GM18507 (cell line): Measurements from ENCODE around the gene ERMN.
"Not testable (repeated sequence)": the region's sequence is repeated elsewhere in the genome, so short reads cannot be mapped to it uniquely, and the experiment has no call there.

Experiments used
- DNase-seq: peaks from one replicate; pipeline ENCODE4 v3.0.0; 2011; ENCODE audit warnings: low read depth; ENCODE audit not compliant: insufficient read length; ENCODE audit errors: extremely low spot score
- FAIRE-seq: peaks from 2 replicates; lab custom pipeline; 2011; peaks lifted over from hg19 to GRCh38; lab: Jason Lieb, UNC

ERMN gene

DNA sequence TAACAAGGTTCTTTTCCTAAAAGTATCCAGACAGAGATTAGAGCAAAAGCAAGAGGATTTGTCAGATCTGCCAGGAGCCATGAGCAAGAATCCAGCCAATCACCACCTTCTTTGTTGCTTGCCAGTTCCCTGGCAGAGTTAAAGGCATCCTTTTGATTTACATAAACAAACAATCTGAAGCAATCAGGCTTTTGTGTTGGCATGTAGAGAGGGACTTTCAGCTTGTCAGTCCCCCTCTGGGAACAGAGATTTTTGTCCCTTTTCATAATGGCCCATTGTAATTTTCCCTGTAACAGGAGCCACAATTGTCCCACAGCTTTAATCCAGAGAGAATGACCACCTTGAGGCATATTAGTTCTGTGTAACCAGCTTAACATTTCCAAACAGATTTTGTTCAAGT lies at the start of gene ERMN:
Gene ERMN, minus strand, starts transcription at position 39 of the 400 bp plus-strand sequence. CDS start 182 bp downstream, outside the sequence.
- DNase-seq = no peak
- no peak for FAIRE-seq

GRCh38 chr2:157375384-157375783 lies 49.8 kb upstream of the ERMN start:
- no peak for FAIRE-seq
- no peak for DNase-seq

DNA sequence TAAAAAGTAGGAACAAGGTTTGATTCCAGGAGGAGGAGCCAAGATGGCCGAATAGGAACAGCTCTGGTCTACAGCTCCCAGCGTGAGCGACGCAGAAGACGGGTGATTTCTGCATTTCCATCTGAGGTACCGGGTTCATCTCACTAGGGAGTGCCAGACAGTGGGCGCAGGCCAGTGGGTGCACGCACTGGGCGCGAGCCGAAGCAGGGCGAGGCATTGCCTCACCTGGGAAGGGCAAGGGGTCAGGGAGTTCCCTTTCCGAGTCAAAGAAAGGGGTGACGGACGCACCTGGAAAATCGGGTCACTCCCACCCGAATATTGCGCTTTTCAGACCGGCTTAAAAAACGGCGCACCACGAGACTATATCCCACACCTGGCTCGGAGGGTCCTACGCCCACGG lies 42.9 kb upstream of the ERMN start:
- FAIRE-seq, DNase-seq: not testable (repeated sequence)

- DNase-seq (no peak), FAIRE-seq (no peak)
Measured at GRCh38 chr2:157367704-157368103, 42.1 kb upstream of the ERMN start.

DNA sequence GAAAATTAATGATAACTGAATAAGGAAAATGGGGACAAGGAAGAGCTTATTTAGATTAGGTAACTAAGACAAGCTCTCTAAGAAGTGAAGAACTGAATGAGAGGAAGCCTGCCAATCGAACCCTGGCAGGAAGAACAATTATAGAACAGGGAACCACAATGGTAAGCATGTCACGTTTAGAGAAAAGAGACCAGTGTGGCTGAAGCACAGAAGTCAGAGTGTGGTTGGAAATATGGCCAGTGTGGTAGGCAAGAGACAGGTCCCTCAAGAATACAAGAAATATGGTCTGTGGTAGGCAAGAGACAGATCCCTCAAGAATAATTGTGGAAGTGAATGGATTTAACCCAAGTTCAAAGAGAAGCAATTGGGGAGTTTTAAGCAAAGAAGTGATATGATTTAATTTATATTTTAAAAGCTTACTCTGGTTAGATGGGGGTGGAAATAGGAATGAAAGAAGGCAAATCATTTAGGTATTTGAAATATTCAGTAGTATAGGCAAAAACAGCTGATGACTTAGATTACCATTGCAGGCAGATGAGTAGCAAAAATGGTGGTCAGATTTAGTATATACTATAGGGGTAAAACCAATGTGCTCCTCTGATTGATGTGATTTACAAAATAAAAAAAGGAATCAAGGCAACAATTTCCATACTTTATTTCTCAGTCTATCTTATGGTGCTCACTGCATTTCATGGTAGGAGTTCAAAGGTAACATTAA lies 38.8 kb upstream of the ERMN start:
- DNase-seq (no peak), FAIRE-seq (peak; percentile 95)

DNA sequence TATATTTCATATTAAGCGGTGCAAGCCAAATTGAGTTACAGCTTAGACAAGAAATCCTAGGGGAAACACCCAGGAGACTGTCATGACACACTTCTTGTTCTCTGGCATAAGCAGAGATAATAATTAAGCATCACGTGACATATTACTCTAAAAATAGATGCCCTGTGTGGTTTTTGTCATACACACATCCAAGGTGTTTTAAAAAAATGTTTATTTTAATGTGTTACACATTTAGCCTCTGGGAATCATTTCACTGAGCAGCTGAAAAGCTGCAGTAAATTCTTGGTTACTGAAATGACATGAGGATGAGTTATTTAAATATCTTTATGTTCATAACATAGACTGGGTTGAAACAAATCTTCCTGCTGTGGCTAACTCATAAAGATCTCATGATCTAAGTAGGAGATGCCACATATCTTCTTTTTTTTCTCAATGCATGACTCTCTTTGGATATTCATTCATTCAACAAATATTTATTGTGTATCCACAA lies 38.0 kb upstream of the ERMN start:
- FAIRE-seq (no peak), DNase-seq (no peak)

DNA sequence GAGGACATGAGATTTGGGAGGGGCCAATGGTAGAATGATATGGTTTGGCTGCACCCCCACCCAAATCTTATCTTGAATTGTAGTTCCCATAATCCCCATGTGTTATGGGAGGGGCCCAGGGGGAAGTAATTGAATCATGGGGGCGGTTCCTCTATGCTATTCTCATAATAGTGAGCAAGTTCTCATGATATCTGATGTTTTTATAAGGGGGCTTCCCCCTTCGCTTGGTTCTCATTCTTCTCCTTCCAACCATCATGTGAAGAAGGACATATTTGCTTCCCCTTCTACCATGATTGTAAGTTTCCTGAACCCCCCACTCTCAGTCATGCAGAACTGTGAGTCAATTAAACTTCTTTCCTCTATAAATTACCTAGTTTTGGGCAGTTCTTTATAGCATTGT lies 37.0 kb upstream of the ERMN start:
- no peak for FAIRE-seq
- no peak for DNase-seq

DNA sequence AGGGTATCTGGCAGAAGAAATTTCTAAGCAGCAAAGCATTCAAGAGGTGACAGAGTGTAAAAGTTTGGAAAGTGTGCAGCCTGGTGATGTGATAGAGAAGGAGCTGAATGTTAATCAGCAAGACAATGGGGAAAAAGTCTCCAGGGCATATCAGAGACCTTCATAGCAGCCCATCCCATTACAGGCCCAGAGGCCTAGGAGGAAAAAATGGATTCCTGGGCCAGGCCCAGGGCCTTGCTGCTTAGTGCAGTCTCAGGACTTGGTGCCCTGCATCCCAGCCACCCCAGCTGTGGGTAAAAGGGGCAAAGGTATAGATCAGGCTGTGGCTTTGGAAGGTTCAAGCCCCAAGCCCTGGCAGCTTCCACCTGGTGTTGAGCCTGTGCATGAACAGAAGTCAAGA lies 35.9 kb upstream of the ERMN start:
- FAIRE-seq = no peak
- no peak for DNase-seq

DNA sequence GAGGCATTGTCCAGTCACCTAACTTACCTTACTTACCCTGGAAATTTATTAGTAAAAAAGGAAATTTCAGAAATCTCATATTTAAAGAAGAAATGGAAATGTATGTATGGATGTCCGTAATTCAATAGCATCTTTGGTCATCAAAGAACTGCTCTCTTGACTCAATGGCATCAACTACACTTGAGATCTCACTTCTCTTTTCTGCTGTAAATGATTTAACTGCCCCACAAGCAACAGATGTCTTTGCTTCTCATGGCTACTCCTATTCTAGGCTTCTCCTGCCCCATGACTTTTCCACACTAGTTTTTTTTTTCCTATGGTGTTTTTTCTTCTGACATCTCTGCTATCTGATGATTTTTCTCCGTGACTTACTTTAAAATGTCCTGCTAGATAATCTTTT lies 34.0 kb upstream of the ERMN start:
- peak; percentile 77 for FAIRE-seq
- no peak for DNase-seq

DNA sequence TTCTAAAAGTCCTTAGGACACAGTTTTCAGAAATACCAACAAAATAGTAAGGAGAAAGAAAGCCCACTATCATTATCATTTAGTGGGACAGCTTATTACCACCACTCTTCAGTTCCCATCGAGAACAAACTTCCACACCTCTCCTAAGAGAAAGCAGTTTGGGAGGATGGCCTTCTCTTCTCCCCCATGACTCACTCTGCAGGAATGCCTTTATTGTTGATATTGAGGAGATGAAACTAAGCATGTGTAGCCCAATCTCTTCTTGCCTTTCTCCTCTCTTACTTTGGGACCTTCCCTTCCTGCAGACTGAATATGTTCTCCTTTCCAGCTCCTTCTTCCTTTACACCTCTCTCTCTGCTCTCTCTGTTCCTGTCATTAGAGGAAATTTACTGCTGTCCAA lies 30.0 kb upstream of the ERMN start:
- FAIRE-seq = no peak
- DNase-seq = no peak

- no peak for FAIRE-seq
Measured at GRCh38 chr2:157349949-157350515, 24.4 kb upstream of the ERMN start.

DNA sequence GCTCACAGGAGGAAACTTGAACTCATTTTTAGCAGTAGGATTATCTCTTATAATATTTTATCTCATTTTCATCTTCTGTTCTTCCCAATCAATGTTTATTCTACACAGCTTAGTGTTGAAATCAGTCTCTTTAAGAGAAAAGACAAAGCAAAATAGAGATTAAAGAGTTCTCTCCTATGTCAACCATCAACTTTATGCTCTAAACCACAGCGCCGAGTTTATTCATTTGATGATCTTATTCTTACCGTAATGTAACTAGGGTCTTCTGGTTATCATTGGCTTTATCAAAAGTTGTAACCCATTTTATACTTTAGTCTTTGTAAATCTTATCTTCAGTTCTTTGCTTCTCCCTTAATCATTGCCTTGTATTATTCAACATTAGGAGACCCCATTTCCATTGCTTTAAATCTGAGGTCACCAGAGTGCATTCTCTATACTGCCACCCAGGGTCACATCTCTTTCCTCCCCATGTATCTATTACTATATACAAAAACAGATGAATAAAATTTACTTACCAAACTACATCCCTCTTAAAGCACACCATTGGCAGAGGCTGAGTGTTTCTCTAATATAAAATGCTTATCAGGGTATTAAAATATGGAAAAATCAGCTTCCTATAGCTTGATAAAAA lies 22.8 kb upstream of the ERMN start:
- no peak for FAIRE-seq

More at GRCh38 chr2:157349949-157350515, 24.4 kb upstream of the ERMN start:
- DNase-seq = no peak

DNA sequence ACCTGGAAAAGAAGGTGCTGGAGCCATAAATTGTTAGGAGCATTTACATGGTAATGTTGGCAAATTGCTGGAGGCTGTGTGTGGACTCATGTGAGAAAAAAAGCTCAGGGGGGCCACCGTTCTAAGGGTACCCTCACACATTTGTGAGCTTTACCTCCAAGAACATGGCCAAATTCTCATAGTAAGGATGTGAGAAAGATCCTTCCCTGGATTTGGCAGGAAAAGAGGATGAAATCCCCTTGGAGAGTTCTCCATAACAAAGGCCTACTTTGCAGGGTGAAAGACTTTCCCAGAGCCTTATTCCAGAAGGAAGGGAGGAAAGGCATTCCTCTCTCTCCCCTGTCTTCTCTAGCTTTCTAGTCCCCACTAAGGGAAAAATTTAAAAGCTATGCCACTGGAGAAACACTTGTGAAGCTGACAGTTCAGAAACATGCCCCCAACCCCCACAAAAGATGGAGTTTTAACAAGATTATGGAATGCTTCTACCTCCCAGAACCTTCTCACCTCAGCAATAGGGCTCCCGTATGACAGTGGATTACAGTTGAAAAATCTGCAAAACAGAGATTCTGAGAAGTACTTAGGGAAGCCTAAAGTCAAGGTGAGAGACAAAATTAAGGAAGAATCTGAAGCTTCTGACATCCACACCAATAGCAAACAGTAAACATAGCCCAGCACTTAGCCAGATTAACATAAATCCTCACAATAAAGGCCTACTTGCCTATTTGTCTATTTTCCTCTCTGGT lies 20.2 kb upstream of the ERMN start:
- FAIRE-seq (no peak), DNase-seq (no peak)

More for the DNA sequence above, 22.8 kb upstream of the ERMN start:
- no peak for DNase-seq

- not testable (repeated sequence) for FAIRE-seq, DNase-seq
Measured at GRCh38 chr2:157341381-157341780, 15.8 kb upstream of the ERMN start.

DNA sequence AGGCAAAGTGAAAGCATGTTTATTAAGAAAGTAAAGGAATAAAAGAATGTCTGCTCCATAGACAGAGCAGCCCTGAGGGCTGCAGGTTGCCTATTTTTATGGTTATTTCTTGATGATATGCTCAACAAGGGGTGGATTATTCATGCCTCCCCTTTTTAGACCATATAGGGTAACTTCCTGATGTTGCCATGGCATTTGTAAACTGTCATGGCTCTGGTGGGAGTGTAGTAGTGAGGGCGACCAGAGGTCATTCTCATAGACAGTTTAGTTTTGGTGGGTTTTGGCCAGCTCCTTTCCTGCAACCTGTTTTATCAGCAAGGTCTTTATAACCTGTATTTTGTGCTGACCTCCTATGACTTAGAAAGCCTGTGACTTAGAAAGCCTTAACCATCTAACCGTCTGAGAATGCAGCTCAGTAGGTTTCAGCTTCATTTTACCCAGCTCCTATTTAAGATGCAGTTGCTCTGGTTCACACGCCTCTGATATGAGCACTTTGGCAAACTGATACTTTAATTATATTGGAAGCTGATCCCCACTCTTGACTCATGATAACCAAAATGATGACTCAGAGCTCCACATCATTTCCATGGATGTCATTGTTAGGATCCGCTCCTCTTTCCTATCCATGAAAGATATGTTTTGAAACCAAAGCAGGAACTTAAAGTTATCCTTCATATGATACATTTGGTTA lies 14.5 kb upstream of the ERMN start:
- DNase-seq (no peak), FAIRE-seq (no peak)

- DNase-seq (no peak), FAIRE-seq (no peak)
Measured at GRCh38 chr2:157337978-157338377, 12.4 kb upstream of the ERMN start.

DNA sequence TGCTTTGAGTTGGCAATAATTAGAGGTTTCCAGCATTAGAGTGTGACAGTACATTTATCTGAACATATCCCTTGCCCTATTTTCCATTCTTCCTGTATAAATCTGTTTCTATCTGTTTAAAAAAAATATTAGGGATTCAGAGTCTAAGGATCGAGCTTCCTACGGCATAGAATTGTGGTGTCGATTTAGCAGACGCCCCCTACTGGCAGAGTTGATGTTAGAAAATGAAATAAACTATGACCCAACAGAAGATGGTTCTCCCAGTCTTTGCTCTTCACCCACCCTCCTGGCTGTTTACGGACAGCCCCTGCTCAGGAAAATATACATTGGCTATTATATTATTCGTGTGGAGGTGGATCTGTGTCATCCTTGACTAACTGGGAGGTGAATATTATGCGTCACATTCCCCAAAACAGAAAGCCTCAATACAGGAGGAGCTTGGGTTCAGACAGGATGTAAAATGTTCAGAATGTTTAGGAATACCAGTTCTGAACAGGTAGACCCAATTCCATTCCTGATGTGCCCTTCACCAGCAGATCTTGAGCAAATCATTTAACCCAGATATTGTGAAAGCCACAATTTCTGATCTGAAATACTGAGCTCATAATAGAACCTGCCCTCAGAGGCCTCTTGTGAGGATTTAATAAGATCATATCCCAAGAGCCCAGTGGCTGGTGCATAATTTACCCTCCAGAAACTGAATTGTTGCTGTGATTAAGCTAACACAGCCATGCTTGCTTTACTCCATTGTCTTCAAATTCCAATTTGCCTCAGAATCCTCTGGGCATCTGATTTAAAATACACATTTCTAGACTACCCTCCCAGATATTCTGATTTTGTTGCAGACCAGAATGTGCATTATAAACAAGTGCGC lies 10.8 kb upstream of the ERMN start:
- peak; percentile 67 for FAIRE-seq

GRCh38 chr2:157334797-157335196 lies 9.2 kb upstream of the ERMN start:
- FAIRE-seq (no peak), DNase-seq (no peak)

More for the DNA sequence above, 10.8 kb upstream of the ERMN start:
- no peak for DNase-seq

DNA sequence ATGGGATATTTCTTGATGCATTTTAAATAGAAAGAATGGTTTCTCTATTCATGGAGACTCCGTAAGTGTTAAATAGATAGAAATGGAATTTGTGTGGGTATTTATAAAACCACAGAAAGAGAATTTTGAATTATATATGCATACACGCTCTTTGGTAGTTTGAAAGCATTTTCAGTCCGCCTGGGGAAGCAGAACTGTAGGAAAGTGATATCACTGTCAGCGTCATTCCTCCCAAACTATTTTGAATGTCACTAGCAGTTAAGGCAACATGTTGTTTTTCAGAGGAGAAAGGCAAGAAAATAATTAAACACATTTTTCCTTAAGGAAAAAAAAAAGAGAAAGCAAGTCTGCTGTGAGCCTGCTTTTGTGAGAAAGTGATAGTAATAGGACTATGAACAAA lies 8.7 kb upstream of the ERMN start:
- no peak for DNase-seq
- FAIRE-seq = no peak
